Stimulated activated naive CD8-positive, alpha-beta T cell treated with anti-CD3 and anti-CD28 coated beads, Interleukin-15, Interleukin-2, amounts not matched to agents 100 U/mL and 50 U/mL, for 24 hours (primary cell): ENCODE measurements around the gene INVS.
"Not testable (repeated sequence)": the region's sequence is repeated elsewhere in the genome, so short reads cannot be mapped to it uniquely, and the experiment has no call there.

ENCODE experiments used
- ATAC-seq: fragments of 150-1000 bp; cut with Tn5 transposase; one replicate; pipeline ENCODE4 v1.10.0; 2021
- DNase-seq: peaks from one replicate; pipeline ENCODE4 v3.0.0; 2021

INVS gene

GRCh38 chr9:100083448-100084127, 15.5 kb upstream of the INVS start:
- peak; percentile 71 for ATAC-seq
- DNase-seq, result no peak

DNA sequence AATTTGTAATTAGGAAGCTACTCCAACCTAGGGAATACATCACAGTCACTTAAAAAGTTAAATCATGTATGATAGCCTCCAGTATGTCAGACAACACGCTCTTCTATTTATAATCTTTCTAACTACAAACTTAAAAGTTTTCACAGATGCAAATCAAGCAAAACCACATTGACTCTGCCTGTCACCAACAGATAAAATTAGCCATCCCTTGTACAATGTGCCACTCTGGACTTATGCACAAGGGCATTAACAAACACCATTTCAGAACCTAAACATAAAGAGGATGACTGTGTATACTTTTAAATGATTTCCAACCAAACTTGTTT, 15.0 kb upstream of the INVS start:
- ATAC-seq, result peak; percentile 38
- no peak for DNase-seq

DNA sequence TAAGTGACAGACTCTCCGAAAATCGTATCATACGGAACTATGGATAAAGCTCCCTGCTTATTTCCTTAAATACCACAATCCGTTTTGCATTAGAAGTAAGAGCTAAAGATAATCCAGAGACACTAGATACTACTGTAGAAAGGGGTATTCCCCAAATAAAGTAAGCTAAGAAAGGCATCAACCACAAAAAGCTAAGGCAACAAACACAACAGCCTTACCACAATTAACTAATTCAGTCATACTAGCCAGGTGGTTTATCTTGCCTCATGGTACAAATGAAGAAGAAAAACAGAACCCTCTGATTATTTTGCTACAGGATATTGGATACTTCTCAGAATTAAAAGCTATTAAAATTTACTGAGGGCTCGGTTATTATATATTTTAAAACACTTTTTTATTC, 14.3 kb upstream of the INVS start:
- no peak for DNase-seq
- ATAC-seq, result peak; percentile 74

- ATAC-seq (no peak), DNase-seq (no peak)
Observed at GRCh38 chr9:100086097-100086635, 12.9 kb upstream of the INVS start.

- no peak for DNase-seq
- no peak for ATAC-seq
Observed at GRCh38 chr9:100087218-100087617, 11.8 kb upstream of the INVS start.

DNA sequence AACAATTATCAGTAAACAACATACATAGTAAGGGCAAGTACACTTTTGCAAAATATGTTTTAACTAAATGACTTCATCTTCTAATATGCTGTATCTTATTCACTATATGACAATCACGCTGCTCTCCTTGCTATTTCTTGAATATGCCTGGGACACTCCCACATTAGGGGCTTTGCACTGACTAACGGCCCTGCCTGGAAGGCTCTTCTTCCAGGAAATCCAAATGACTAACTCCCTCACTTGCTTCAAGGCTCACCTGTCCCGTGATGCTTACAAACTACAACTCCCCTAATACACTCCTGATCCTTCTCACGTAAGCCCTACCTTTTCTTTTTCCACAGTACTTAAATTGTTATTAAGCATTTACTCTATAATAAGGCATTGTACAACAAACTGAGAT, 10.8 kb upstream of the INVS start:
- DNase-seq (no peak), ATAC-seq (peak; percentile 42)

GRCh38 chr9:100090880-100091279, 8.2 kb upstream of the INVS start:
- ATAC-seq (no peak), DNase-seq (no peak)

- ATAC-seq (no peak), DNase-seq (no peak)
Observed at GRCh38 chr9:100091650-100092049, 7.4 kb upstream of the INVS start.

DNA sequence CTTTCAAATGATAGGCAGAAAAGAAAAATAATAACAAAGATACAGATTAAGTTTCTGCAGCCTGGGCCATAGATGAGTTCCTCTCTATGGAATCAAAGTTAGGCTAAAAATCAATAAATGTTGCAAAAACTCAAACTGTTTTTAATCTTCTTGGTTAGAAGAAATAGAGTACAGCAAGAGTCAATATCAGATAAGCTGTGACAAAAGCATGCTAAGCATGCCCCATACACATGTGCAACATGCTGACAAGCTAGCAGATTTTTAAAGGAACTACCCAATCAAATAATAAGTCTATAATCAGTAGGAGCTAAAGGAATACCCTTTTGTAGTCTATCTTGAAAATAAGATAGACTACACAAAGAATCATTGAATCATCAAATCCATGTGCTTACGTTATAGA, 7.0 kb upstream of the INVS start:
- DNase-seq, result no peak
- no peak for ATAC-seq

DNA sequence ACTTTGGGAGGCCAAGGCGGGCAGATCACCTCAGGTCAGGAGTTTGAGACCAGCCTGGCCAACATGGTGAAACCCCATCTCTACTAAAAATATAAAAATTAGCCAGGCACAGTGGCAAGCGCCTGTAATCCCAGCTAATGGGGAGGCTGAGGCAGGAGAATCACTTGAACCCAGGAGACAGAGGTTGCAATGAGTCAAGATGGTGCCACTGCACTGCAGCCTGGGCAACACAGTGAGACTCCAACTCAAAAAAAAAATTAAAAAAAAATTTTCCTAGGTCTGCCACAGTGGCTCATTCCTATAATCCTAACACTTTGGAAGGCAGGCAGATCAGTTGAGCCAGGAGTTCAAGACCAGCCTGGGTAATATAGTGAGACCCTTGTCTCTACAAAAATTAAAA, 4.6 kb upstream of the INVS start:
- DNase-seq, ATAC-seq: not testable (repeated sequence)

GRCh38 chr9:100096378-100096916, 2.6 kb upstream of the INVS start:
- ATAC-seq (no peak), DNase-seq (no peak)

DNA sequence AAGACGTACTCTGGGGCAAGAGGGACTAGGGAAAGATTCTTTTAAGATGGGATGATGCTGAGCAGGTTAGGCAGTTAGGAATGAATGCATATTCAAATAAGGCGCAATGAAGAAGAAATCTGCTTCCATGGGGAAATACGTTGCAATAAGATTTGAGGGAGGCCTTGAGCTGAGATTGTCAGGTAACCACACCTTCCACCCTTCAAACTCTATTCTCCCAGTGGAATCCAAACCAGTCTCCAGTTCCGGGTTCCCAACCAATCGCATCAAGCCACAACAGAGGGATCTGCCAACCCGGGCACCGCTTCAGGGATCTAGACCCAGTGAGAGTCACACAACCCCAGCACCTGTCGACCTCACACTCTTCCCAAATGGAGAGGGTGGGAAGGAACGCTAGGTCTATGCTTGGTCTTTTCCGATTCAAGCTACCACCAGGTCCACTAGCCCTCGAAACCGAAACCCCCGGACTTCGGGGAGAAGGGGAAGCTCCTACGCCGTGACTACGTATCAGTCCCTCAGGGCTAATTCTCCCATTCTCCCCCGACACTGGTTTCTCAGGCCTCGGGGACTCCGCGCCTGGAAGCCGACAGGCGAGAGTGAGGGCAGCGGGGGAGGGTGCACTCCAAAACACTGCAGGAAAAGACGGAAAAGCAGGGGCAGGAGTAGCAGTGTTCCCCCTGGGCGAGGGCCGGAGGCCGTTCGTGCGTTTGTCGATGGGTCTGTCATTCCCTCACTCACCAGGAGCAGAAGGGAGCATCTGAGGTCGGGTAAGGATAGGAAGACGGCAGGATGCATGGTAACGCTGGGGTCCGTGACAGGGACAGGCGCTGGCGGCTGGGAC, 777 bp upstream of the INVS start:
- DNase-seq (peak; percentile 40), ATAC-seq (no peak)

DNA sequence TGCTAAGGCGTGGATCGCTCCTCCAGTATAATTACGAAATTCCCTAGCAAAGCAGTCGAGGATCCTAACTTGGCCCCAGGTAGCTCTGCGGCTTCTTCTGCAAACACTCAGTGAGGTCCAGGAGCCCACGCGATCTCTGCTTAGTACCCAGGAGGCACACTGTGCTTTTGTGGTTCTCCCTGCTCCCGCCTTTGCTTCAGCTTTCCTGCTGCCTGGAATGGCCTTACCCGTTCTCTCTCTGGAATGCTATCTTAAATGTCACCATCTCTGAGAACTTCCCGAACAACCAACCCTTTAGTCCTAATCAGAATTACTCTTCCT, 639 bp downstream of the INVS start:
- DNase-seq, result peak; percentile 15
- no peak for ATAC-seq

- no peak for ATAC-seq
Observed at GRCh38 chr9:100100146-100100667, 1.2 kb downstream of the INVS start.

GRCh38 chr9:100101608-100102007, 2.6 kb downstream of the INVS start:
- DNase-seq (no peak), ATAC-seq (no peak)

More at GRCh38 chr9:100100146-100100667, 1.2 kb downstream of the INVS start:
- no peak for DNase-seq

- no peak for DNase-seq
- no peak for ATAC-seq
Observed at GRCh38 chr9:100104314-100104713, 5.3 kb downstream of the INVS start.

DNA sequence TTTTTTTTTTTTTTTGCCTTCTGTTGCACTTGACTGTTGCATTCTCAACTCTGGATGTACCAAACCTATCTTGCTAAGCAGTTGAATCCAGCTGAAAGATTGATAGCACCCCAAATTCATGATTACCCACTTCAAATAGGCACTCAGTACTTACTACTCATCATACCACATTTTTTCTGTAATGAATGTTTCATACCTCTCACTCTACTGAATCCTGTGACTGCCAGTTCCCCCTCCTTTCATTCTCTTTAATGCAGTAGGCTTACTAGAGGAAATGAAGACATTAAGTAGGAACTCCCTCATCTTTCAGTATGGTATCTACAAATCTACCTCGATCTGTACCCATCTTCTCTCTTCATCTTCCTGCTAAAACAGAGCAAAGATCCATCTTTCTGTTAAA, 6.8 kb downstream of the INVS start:
- ATAC-seq (peak; percentile 75), DNase-seq (no peak)

DNA sequence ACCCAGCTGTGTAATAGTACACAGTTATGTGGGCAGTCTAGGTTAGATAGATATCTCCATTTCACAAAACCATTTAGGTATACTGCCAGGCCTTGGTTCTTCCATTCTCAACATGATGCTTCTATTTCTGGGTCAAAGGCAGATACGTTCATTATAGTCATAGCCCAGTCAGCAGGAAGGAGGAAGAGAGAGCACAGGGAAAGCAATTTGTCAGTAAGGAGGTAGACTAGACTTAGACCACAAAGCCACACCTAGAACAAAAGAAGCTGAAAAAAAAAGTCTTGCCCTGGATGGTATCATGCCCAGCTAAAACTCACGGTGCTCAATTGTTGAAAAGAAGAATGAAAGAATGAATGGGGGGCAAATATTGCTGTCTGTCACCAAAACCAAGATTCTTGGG, 7.6 kb downstream of the INVS start:
- ATAC-seq (peak; percentile 34), DNase-seq (no peak)

GRCh38 chr9:100108559-100108958, 9.5 kb downstream of the INVS start:
- DNase-seq (no peak), ATAC-seq (no peak)

- DNase-seq (no peak), ATAC-seq (no peak)
Observed at GRCh38 chr9:100111235-100111634, 12.2 kb downstream of the INVS start.

DNA sequence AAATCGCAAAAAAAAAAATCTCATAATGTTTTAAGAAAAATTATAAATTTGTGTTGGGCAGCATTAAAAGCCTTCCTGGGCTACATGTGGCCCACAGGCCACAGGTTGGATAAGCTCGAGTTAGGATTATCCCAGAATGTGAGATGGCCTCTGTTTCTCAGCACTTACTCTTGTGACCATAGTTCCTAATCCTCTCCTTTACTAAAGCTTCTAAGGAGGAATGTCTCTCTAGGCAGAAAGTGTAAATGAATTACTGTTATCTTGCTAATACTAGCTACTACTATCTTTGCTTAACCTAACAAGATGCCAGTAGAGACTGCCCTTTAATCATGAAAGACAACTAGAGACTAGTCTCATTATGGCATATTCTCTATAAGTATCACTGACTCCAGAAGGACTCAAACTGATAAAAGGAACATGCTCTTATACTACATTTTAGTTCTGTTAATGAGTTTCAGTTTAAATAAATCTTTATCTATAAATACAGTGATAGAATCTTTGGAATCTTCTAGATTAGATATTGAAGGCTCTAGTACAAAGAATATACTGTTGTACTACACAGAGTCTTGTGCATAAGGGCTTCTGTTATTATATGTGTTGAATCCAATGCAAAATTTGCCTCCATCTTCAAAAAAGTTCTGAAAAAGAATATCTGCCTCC, 13.8 kb downstream of the INVS start:
- DNase-seq, result no peak

GRCh38 chr9:100117316-100117715, 18.3 kb downstream of the INVS start:
- DNase-seq (no peak), ATAC-seq (no peak)

More for the DNA sequence above, 13.8 kb downstream of the INVS start:
- no peak for ATAC-seq

DNA sequence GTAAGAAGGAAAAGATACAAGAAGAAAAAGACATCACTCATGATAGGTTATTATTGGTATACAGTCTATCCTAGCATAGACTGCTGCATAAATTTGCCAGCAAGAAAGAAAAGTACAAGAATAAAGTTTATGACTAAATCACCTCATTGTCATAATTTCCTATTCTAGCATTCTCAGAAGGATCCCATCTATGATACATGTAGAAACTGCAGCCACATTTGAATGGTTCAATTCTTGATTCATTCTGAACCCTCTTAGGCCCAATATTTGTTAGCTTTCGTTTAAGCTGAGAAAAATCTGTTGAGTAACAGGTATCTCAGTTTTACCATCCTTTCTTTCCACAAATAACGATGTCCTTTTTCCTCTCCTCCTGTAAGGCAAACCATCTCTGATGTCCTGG, 21.2 kb downstream of the INVS start:
- ATAC-seq, result peak; percentile 66
- DNase-seq, result no peak
